GM21619 (cell line): ENCODE measurements around the gene TRPV6.

ENCODE experiments used
- ATAC-seq: cut with Tn5 transposase; IDR thresholded peaks from one replicate; pipeline ENCODE4 v1.9.1; 2021; ENCODE audit not compliant: unreplicated experiment

The TRPV6 gene

DNA sequence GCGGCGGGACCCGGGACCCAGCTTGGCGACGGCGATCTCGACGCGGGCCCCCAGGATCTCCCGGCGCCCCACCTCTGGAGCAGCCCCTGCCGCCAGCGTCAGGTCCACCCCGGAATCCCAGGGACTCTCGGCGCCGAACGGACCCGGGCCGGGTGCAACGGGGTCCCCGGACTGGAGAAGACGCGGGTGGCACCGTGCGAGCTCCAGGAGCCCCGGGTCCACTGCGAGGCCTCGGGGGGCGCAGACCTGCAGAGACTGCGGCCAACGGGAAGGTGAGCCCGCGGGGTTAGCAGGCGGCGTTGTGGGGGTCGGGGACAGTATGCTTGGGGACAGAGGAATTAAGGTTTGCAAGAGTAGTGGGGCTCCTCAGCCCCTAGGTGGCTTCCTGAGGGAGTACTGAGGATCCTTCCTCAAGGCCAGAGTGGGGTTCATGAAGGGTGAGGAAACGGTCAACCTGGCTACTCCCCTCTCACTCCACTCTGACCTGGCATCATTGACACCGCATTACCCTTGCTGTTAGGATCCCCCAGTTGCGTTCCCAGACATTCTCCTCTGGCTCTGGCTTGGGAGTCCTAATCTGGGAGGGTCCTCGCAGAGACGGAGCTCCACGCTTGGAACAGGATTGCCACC is 30.3 kb downstream of the TRPV6 start:
- ATAC-seq = no peak

DNA sequence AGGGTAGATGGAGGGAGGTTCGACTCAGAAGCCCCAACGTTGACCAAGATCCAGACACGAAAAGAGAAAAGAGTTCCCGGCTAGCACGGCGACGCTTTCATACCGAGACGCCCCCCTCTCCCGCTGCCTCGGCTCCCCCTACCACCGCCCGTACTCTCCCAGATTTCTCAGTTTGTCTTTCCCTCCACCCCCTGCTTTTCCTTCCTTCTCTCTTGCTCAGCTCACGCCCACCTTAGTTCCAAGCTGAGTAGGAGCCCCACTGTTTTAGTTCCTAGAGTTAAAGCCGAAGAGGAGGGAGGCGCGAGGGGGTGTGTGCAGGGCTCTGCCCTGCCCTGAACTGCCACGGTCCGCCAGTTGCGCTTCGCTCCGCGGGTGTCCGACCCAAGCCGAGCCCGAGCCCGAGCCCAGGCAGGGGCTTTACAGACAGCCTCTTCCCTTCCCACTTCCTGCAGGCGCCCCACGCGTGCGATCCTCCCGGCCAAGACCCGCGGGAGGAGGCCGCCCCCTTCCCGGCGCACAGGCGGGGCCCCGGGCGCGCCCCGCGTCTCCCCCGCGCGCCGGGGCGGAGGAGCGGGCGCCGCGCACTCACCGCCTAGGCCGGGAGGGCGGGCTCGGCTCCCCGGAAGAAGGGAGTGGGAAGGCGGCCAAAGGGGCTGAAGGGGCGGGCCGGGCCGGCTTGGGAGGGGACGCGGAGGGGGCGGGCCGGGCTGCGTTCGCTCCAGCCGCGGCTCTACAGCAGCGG is 31.0 kb downstream of the TRPV6 start, which contains the start of gene EPHB6:
EPHB6 (plus strand) TSS at position 705 of the 742 bp plus-strand sequence. CDS start 8,152 bp downstream, outside the sequence.
- peak; percentile 57 for ATAC-seq

- ATAC-seq = peak; percentile 79
These were observed 31.7 kb downstream of the TRPV6 start for GRCh38 chr7:142853739-142854371.

GRCh38 chr7:142851919-142852318 is 33.6 kb downstream of the TRPV6 start:
- ATAC-seq = no peak

- no peak for ATAC-seq
These were observed 34.3 kb downstream of the TRPV6 start for GRCh38 chr7:142851269-142851668.

- no peak for ATAC-seq
These were observed 38.2 kb downstream of the TRPV6 start for GRCh38 chr7:142847353-142847752.

- no peak for ATAC-seq
These were observed 43.2 kb downstream of the TRPV6 start for GRCh38 chr7:142842251-142842766.

DNA sequence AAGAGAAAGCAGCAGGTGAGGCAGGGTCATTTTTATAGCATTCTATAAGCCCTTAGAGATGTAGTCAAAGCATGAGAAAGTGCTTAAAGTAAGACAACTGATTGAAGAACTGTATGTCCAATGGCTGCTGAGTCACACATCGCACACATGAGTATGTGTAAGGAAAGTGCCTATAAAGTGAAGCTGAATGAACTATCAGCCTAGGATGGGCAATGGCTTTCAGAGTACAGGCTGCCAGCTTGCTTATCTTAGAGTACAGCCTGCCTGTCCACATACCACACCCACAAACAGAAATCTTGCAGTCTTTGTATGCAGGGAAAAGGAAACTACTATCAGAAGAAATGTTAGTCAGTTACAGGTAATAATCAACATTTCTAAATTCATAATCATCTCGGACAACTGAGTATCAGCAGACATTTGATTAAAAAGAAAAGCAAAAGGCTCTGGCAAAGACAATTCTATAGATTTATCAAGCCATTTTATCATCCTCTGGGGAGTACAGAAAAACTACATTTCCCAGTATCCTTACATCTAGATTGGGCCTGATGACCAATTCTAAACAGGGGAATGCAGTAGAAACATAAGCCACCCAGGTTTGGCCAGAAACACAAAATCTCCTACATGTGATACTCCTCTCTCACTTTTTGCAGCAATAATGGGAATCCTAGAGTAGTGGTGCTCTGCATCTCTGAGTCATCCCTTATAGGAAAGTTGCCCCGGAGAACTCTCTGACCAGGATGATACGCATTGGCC is 46.9 kb downstream of the TRPV6 start:
- ATAC-seq = no peak

GRCh38 chr7:142836426-142836825 is 49.1 kb downstream of the TRPV6 start:
- no peak for ATAC-seq

DNA sequence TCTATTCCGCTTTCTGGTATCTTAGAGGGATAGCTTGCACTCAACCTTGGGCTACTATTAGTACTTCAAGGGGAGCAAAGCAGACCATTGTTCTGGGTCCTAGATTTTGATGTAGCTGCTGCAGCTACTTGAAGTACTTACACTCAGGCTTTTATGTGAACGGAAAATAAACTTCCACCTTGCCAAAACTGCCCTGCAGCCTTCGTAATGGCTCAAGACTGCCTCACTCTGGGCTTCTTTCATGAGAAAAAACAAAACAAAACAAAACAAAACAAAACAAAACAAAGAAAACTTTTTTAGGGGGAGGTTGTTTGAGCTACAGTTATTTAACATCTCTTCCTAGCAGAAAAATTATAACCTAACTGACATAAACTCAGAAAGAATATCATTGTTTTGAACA is 50.1 kb downstream of the TRPV6 start:
- ATAC-seq = no peak

GRCh38 chr7:142833174-142834048 is 52.1 kb downstream of the TRPV6 start:
- peak; percentile 83 for ATAC-seq

DNA sequence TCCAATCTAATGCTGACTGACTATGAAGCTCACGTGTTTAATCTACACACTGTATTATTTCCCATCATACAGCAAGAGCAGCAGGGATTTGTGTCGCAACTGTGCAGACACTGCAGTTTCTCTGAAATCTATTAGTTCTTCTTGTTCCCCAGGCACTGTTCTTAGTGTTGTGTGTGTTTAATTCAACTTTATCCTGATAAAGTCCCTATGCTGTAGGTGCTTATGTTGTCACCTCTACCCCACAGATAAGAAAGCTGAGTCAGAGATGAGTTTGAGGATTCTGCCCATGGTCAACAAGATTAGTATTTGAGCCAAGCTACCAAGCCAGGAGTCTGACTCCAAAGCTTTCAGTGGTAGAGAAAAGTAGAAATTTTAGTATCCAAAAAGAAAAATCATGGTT is 53.1 kb downstream of the TRPV6 start:
- ATAC-seq = no peak

GRCh38 chr7:142827951-142828500 is 57.5 kb downstream of the TRPV6 start:
- no peak for ATAC-seq

DNA sequence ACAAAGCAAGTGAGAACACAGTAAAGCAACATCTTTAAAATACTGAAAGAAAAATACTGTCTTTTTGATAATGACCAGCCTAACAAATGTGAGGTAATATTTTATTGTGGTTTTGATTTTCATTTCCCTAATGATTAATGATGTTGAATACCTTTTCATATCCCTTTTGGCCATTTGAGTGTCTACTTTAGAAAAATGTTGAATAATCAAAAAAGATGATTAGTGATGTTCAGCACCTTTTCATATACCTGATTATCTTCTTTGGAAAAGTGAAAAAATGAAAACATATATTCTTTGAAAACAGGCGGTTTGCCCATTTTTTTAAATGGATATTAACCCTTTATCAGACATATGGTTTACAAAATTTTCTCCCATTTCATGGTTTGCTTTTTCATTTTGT is 62.8 kb downstream of the TRPV6 start:
- no peak for ATAC-seq
